Endothelial cell of umbilical vein (primary cell): ENCODE results near the gene FAM53B.

Experiments
- MYC ChIP-seq: IDR thresholded peaks from one replicate; pipeline ENCODE4 v1.6.1; 2011; ENCODE audit warnings: mild to moderate bottlenecking, low read depth, low read length
- POLR2AphosphoS5 ChIP-seq: IDR thresholded peaks from 2 replicates; pipeline ENCODE4 v1.6.1; 2012; ENCODE audit warnings: low read depth, mild to moderate bottlenecking, control low read depth, low read length, moderate library complexity; ENCODE audit not compliant: insufficient read depth
- TF ChIP-seq, protein P1 (sequence below), 2 donors: IDR thresholded peaks; 1 replicate in 1 of 2; 2 replicates in 1 of 2; pipeline ENCODE4 v1.5.1; 2011; ENCODE audit warnings: low read length in 2 of 2, mild to moderate bottlenecking in 2 of 2, moderate library complexity in 2 of 2, control low read depth in 1 of 2, inconsistent platforms in 1 of 2, low read depth in 1 of 2; ENCODE audit not compliant: insufficient read depth in 1 of 2; ENCODE audit errors: extremely low read depth in 1 of 2

- TF ChIP-seq POLR2AphosphoS5 (no peak), MYC (no peak)
- TF ChIP-seq, protein P1, sequence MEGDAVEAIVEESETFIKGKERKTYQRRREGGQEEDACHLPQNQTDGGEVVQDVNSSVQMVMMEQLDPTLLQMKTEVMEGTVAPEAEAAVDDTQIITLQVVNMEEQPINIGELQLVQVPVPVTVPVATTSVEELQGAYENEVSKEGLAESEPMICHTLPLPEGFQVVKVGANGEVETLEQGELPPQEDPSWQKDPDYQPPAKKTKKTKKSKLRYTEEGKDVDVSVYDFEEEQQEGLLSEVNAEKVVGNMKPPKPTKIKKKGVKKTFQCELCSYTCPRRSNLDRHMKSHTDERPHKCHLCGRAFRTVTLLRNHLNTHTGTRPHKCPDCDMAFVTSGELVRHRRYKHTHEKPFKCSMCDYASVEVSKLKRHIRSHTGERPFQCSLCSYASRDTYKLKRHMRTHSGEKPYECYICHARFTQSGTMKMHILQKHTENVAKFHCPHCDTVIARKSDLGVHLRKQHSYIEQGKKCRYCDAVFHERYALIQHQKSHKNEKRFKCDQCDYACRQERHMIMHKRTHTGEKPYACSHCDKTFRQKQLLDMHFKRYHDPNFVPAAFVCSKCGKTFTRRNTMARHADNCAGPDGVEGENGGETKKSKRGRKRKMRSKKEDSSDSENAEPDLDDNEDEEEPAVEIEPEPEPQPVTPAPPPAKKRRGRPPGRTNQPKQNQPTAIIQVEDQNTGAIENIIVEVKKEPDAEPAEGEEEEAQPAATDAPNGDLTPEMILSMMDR (IDR thresholded peaks at IDR 0.05; ENCODE audit: extremely low read depth in 1 of 2, insufficient read depth in 1 of 2, low read depth in 1 of 2, low read length in 2 of 2), result no peak
Observed at GRCh38 chr10:124595143-124595883, 148.9 kb downstream of the FAM53B start.
